Measurements from ENCODE around the gene GP2. TPM values are rescaled to one million over a fixed set of nuclear protein-coding genes. Genes with fewer than 3 reads are reported as not detected.

Gene GP2
- total RNA-seq, 1 experiment from 2014 or later, result not detected

DNA sequence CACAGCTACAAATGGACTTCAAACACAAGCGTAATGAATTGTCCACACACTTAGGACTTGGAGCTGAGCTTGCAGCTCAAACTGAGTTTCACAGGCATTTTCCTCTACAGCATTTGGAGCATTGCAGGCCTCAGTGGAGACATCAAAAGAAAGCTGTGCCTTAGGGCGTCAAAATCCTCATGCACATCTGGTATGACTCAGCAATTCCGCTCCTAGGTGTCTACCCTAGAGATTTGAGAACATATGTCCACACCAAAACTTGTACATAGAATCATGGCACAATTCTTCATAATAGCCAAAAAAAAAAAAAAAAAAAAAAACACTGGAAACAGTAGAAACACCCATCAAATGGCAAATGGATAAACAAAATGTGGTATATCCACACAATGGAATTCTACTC is 47.1 kb downstream of the GP2 start:
- Mint-ChIP-seq H3K9me3 (ENCODE audit: unreplicated experiment) (peaks cover 27% of the 10 kb centered on the region), H3K4me3 (ENCODE audit: unreplicated experiment) (no peak overlapping the region), H3K27ac (ENCODE audit: low read depth, unreplicated experiment) (no peak overlapping the region), H3K36me3 (ENCODE audit: insufficient read depth, unreplicated experiment) (no peaks in the 10 kb centered on the region), H3K4me1 (ENCODE audit: insufficient read depth, unreplicated experiment) (no peaks in the 10 kb centered on the region), H3K27me3 (ENCODE audit: insufficient read depth, unreplicated experiment) (no peaks in the 10 kb centered on the region)
- ChIA-PET CTCF (interaction anchor here (1.4 kb wide), 1 partner anchor 22 kb away, joined by 3 read pairs; no protein-coding TSS in a partner anchor), POLR2A (no interaction called here)
- DNase-seq (ENCODE audit: unreplicated experiment), result no peak
- intact Hi-C loops (cut with micrococcal nuclease), result no loop called here
- TF ChIP-seq, protein P1, sequence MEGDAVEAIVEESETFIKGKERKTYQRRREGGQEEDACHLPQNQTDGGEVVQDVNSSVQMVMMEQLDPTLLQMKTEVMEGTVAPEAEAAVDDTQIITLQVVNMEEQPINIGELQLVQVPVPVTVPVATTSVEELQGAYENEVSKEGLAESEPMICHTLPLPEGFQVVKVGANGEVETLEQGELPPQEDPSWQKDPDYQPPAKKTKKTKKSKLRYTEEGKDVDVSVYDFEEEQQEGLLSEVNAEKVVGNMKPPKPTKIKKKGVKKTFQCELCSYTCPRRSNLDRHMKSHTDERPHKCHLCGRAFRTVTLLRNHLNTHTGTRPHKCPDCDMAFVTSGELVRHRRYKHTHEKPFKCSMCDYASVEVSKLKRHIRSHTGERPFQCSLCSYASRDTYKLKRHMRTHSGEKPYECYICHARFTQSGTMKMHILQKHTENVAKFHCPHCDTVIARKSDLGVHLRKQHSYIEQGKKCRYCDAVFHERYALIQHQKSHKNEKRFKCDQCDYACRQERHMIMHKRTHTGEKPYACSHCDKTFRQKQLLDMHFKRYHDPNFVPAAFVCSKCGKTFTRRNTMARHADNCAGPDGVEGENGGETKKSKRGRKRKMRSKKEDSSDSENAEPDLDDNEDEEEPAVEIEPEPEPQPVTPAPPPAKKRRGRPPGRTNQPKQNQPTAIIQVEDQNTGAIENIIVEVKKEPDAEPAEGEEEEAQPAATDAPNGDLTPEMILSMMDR (IDR thresholded peaks at IDR 0.05; ENCODE audit: unreplicated experiment), result no peak
- no TSS peak for BruUV-seq (replicated peaks)

DNA sequence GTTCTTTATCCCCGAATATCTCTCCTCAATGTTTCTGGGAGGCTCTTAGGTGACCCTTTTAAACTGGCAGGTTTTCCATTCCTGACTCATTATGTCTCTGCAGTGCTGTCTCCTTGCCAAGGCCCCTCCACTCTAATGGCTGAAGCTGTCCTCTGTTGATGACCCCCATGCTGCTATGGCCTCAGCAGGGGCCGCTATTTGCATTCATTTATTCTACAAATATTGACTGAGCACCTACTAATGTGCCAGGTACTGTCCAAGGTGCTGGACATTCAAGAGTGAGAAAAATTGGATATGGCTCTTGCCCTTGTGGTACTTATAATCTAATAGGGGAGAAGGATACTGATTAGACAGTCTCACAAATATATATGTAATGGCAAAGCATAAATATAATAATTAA is 55.4 kb downstream of the GP2 start:
- intact Hi-C loops (cut with micrococcal nuclease), result no loop called here

DNA sequence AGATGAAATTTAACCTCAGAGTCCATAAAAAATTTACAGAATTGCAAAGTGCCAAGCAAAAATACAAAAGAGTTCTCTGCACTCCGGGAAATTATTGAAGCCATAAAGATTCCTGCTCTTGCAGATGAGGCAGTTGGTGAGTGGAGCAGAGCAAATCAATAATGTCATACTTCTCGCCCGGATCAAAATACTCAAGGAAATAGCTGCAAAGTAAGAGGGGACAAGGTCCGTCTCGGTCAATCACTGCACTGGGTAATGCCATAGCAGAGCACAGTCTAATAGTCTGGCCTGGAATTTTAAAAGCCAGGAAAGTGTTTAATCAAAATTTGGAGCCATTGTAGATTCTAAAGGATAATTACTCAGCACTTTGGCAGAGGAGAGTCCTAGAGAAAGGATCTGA is 58.9 kb downstream of the GP2 start:
- H3K27ac Mint-ChIP-seq (ENCODE audit: low read depth, unreplicated experiment), result no peak overlapping the region
- H3K4me1 Mint-ChIP-seq (ENCODE audit: insufficient read depth, unreplicated experiment), result no peaks in the 10 kb centered on the region
- intact Hi-C loops (cut with micrococcal nuclease), result no loop called here
- DNase-seq (ENCODE audit: unreplicated experiment), result no peak
- no peaks in the 10 kb centered on the region for H3K36me3 Mint-ChIP-seq (ENCODE audit: insufficient read depth, unreplicated experiment)
- no TSS peak for BruUV-seq (replicated peaks)
- TF ChIP-seq, protein P1 (IDR thresholded peaks at IDR 0.05; ENCODE audit: unreplicated experiment), result no peak
- H3K9me3 Mint-ChIP-seq (ENCODE audit: unreplicated experiment), result no peaks in the 10 kb centered on the region
- peaks cover 21% of the 10 kb centered on the region for H3K27me3 Mint-ChIP-seq (ENCODE audit: insufficient read depth, unreplicated experiment)
- ChIA-PET CTCF (interaction anchor here (1.1 kb wide), 1 partner anchor 105 kb away, joined by 4 read pairs; no protein-coding TSS in a partner anchor), POLR2A (no interaction called here)
- no peak overlapping the region for H3K4me3 Mint-ChIP-seq (ENCODE audit: unreplicated experiment)

More for the DNA sequence above, 55.4 kb downstream of the GP2 start:
- Mint-ChIP-seq H3K4me1 (ENCODE audit: insufficient read depth, unreplicated experiment) (no peaks in the 10 kb centered on the region), H3K4me3 (ENCODE audit: unreplicated experiment) (no peak overlapping the region), H3K9me3 (ENCODE audit: unreplicated experiment) (no peaks in the 10 kb centered on the region), H3K27me3 (ENCODE audit: insufficient read depth, unreplicated experiment) (peaks cover 21% of the 10 kb centered on the region), H3K36me3 (ENCODE audit: insufficient read depth, unreplicated experiment) (no peaks in the 10 kb centered on the region), H3K27ac (ENCODE audit: low read depth, unreplicated experiment) (no peak overlapping the region)
- TF ChIP-seq, protein P1 (IDR thresholded peaks at IDR 0.05; ENCODE audit: unreplicated experiment), result no peak
- POLR2A ChIA-PET, result no interaction called here
- CTCF ChIA-PET, result interaction anchor here (0.5 kb wide), 1 partner anchor 865 kb away, joined by 3 read pairs; no protein-coding TSS in a partner anchor
- no peak for DNase-seq (ENCODE audit: unreplicated experiment)
- BruUV-seq (replicated peaks), result no TSS peak

DNA sequence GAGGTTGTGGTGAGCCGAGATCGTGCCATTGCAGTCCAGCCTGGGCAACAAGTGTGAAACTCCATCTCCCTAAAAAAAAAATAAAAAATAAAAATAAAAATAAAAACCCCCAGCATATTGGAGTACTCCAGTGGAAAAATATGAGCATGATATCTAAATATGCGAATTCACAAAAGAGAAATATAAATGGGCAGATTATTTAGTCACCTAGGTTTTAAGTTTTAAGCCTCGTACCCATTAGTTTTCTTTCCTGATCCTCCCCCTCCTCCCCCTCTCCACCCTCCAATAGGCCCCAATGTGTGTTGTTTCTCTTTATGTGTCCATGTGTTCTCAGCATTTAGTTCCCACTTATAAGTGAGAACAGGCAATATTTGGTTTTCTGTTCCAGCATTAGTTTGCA is 62.3 kb downstream of the GP2 start:
- CTCF ChIA-PET, result no interaction called here
- TF ChIP-seq, protein P1 (IDR thresholded peaks at IDR 0.05; ENCODE audit: unreplicated experiment), result no peak
- peaks cover 21% of the 10 kb centered on the region for H3K27me3 Mint-ChIP-seq (ENCODE audit: insufficient read depth, unreplicated experiment)
- no peak for DNase-seq (ENCODE audit: unreplicated experiment)
- no peaks in the 10 kb centered on the region for H3K36me3 Mint-ChIP-seq (ENCODE audit: insufficient read depth, unreplicated experiment)
- no peaks in the 10 kb centered on the region for H3K9me3 Mint-ChIP-seq (ENCODE audit: unreplicated experiment)
- BruUV-seq (replicated peaks), result no TSS peak
- no peaks in the 10 kb centered on the region for H3K4me1 Mint-ChIP-seq (ENCODE audit: insufficient read depth, unreplicated experiment)
- POLR2A ChIA-PET, result no interaction called here
- H3K4me3 Mint-ChIP-seq (ENCODE audit: unreplicated experiment), result no peak overlapping the region
- no peak overlapping the region for H3K27ac Mint-ChIP-seq (ENCODE audit: low read depth, unreplicated experiment)
- intact Hi-C loops (cut with micrococcal nuclease), result no loop called here

Measured in MCF 10A (cell line).